Peyer's patch (tissue), 4 donors: ENCODE data around the gene SPACDR. TPM values are rescaled to one million over a fixed set of nuclear protein-coding genes. Genes with fewer than 3 reads are reported as not detected.
A peak's percentile ranks its signal among the peaks of the same experiment; 100 is the strongest.

Experiments
- DNase-seq, 3 donors: peaks; one replicate each; pipeline ENCODE4 v3.0.0-alpha.2; 2017 to 2019
- H3K27ac ChIP-seq, 4 donors: fragments of 200-600 bp; sonication (generic); one replicate each; pipeline ENCODE4 v1.5.1; 2016 to 2019
- H3K27me3 ChIP-seq, 2 donors: fragments of 200-600 bp; sonication (generic); one replicate each; pipeline ENCODE4 v1.5.1; 2019
- H3K36me3 ChIP-seq, 3 donors: fragments of 200-600 bp; sonication (generic); one replicate each; pipeline ENCODE4 v1.5.1; 2016 to 2019
- H3K4me1 ChIP-seq, 4 donors: fragments of 200-600 bp; sonication (generic); one replicate each; pipeline ENCODE4 v1.5.1; 2016 to 2019
- H3K4me3 ChIP-seq, 4 donors: fragments of 200-600 bp; sonication (generic); 1 replicate in 3 of 4; 2 replicates in 1 of 4; pipeline ENCODE4 v1.5.1; 2016 to 2019; ENCODE audit warnings: mild to moderate bottlenecking in 1 of 4
- H3K9me3 ChIP-seq, 4 donors: fragments of 200-600 bp; sonication (generic); one replicate each; pipeline ENCODE4 v1.5.1; 2016 to 2019; ENCODE audit warnings: mild to moderate bottlenecking in 1 of 4
- CTCF ChIP-seq, 6 experiments: fragments of 450-650 bp in 4 of 6; fragments of 200-600 bp in 2 of 6; sonication (generic) in 1 of 6; IDR thresholded peaks; one replicate each; pipeline ENCODE4 v1.5.1; 2017 to 2019; ENCODE audit warnings: antibody characterized with exemption in 6 of 6, mild to moderate bottlenecking in 3 of 6, moderate library complexity in 1 of 6
- POLR2A ChIP-seq, 2 donors: fragments of 450-650 bp; IDR thresholded peaks; one replicate each; pipeline ENCODE4 v1.5.1; 2017; ENCODE audit warnings: antibody characterized with exemption in 2 of 2, mild to moderate bottlenecking in 2 of 2, moderate library complexity in 2 of 2
- total RNA-seq, 4 donors: library from RNA; depleted of rRNA; stranded (reverse); fragments of >200 nt; gene quantifications; one replicate each; pipeline ENCODE4 v1.1.0, GENCODE V29; 2016

The SPACDR gene
- total RNA-seq, 4 donors from 2014 or later = not detected

- DNase-seq = no peak
- H3K4me1 ChIP-seq = peaks cover 0 to 46% (median 20%) of the 10 kb centered on the region in 4 donors
- H3K9me3 ChIP-seq = no peaks in the 10 kb centered on the region
- H3K36me3 ChIP-seq = peaks cover 0 to 53% (median 0%) of the 10 kb centered on the region in 3 donors
- H3K4me3 ChIP-seq = no peak overlapping the region
- peak overlapping the region in 3 of 4 donors; percentile 15 to 43 (median 20) for H3K27ac ChIP-seq
- TF ChIP-seq CTCF (IDR thresholded peaks at IDR 0.05) (no peak), POLR2A (IDR thresholded peaks at IDR 0.05) (no peak)
- H3K27me3 ChIP-seq = no peaks in the 10 kb centered on the region
These were observed 8.2 kb upstream of the SPACDR start for GRCh38 chr7:100472121-100472851.

- DNase-seq = no peak
These were observed 7.0 kb upstream of the SPACDR start for GRCh38 chr7:100471021-100471420.

DNA sequence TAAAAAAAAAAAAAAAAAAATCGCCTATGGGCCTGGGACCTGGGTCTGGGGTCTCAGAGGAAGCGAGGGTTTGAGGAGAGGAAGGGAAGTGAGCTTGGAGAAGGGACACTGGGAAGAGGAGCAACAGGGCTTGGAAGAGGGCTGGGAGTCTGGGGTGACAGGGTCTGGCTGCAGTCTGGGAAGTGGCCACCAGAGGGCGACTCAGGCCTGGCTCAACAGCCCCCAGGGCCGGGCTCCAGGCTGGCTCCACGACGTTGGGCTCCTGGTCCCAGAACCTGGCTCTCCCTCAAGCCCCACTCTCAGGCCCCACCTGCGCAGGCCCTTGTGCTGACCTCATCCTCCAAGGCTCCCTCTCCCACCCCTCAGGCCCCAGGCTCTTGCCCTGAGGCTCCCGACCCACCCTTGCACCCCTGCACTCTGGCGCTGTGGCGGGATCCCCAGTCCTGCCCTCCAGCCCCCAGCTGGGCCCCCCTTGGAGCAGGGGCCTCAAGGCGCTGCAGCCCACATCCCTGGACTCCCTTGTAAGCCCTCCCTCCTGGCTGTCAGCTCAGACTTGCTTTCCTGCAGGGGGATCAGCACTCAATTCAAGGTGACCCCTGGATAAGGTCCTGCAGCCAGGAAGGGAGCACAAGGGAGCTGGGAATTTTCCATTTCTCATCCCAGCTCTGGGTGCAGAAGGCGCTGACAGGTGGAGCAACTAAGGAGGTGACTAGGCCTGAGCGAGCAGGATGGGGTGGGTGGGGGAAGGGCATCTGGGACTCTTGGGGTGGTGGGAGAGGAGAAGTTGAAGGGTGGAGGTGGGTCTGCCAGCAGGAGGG is 5.4 kb upstream of the SPACDR start:
- Histone ChIP-seq H3K36me3 (peaks cover 0 to 61% (median 0%) of the 10 kb centered on the region in 3 donors), H3K4me1 (peaks cover 0 to 33% (median 4%) of the 10 kb centered on the region in 4 donors), H3K27ac (peak overlapping the region in 1 of 4 donors; percentile 38), H3K27me3 (no peaks in the 10 kb centered on the region), H3K4me3 (no peak overlapping the region), H3K9me3 (no peaks in the 10 kb centered on the region)
- TF ChIP-seq CTCF (IDR thresholded peaks at IDR 0.05) (peak; percentile 89 to 98 (median 97)), POLR2A (IDR thresholded peaks at IDR 0.05) (no peak)
- DNase-seq = peak; percentile 84 to 94 (median 93)

More at GRCh38 chr7:100471021-100471420, 7.0 kb upstream of the SPACDR start:
- Histone ChIP-seq H3K9me3 (no peaks in the 10 kb centered on the region), H3K27me3 (no peaks in the 10 kb centered on the region), H3K4me1 (peaks cover 0 to 36% (median 9%) of the 10 kb centered on the region in 4 donors), H3K36me3 (peaks cover 0 to 63% (median 0%) of the 10 kb centered on the region in 3 donors), H3K27ac (no peak overlapping the region), H3K4me3 (no peak overlapping the region)
- TF ChIP-seq POLR2A (IDR thresholded peaks at IDR 0.05) (no peak), CTCF (IDR thresholded peaks at IDR 0.05) (no peak)

GRCh38 chr7:100467638-100468373 is 3.7 kb upstream of the SPACDR start:
- DNase-seq = no peak
- H3K36me3 ChIP-seq = peaks cover 0 to 46% (median 0%) of the 10 kb centered on the region in 3 donors
- no peak overlapping the region for H3K4me3 ChIP-seq
- H3K9me3 ChIP-seq = no peaks in the 10 kb centered on the region
- no peaks in the 10 kb centered on the region for H3K27me3 ChIP-seq
- TF ChIP-seq CTCF (IDR thresholded peaks at IDR 0.05) (no peak), POLR2A (IDR thresholded peaks at IDR 0.05) (no peak)
- H3K4me1 ChIP-seq = peaks cover 0 to 24% (median 3%) of the 10 kb centered on the region in 4 donors
- no peak overlapping the region for H3K27ac ChIP-seq
